Measurements from ENCODE around the gene DLGAP1. TPM values are rescaled to one million over a fixed set of nuclear protein-coding genes. Genes with fewer than 3 reads are reported as not detected.

Gene DLGAP1
- total RNA-seq, 1 donor from 2014 or later: 0.63 TPM

DNA sequence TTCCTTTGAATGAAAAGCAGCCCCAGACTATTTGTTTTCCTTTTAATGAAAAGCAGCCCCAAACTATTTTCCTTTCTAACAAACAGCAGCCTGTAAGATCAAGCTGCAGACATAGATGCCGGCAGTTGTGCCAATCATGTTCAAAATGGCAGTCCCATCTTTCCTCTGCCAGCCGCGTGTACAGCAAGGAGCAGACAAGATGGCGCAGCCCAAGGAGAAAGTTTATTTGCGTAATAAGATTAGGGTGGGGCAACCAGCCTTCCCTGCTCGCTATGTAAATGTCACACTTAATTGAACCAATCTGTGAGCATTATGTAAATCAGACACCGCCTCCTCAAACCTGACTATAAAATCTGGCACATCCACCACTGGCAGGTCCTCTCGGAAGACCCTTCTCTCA, 779.1 kb downstream of the DLGAP1 start:
- TF ChIP-seq, protein P1, sequence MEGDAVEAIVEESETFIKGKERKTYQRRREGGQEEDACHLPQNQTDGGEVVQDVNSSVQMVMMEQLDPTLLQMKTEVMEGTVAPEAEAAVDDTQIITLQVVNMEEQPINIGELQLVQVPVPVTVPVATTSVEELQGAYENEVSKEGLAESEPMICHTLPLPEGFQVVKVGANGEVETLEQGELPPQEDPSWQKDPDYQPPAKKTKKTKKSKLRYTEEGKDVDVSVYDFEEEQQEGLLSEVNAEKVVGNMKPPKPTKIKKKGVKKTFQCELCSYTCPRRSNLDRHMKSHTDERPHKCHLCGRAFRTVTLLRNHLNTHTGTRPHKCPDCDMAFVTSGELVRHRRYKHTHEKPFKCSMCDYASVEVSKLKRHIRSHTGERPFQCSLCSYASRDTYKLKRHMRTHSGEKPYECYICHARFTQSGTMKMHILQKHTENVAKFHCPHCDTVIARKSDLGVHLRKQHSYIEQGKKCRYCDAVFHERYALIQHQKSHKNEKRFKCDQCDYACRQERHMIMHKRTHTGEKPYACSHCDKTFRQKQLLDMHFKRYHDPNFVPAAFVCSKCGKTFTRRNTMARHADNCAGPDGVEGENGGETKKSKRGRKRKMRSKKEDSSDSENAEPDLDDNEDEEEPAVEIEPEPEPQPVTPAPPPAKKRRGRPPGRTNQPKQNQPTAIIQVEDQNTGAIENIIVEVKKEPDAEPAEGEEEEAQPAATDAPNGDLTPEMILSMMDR (conservative IDR thresholded peaks at IDR 0.05; ENCODE audit: low read depth, low read length): no peak
- no peak overlapping the region for H3K4me3 ChIP-seq (ENCODE audit: low read depth, low read length)
- DNase-seq (ENCODE audit: low read depth): no peak

DNA sequence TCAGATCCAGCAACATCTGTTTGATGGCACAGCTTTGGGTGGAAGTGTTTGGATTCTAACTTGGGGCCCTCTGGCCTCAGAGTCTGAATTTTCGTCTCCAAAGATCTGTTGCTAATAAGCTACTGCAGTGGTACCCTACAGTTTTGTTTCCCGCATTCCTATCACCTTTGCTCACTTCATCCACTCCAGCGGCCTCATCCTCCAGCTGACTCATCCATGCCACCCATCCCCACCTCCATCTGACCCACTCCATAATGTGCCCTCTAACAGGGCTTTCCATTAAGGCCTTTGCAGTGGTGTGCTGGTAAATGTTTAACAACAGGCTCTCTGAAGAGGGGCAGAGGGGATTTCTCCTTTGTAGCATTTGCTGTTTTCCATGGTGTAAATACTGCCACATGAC, 779.7 kb downstream of the DLGAP1 start:
- no peak overlapping the region for H3K4me3 ChIP-seq (ENCODE audit: low read depth, low read length)
- TF ChIP-seq, protein P1 (conservative IDR thresholded peaks at IDR 0.05; ENCODE audit: low read depth, low read length): no peak
- no peak for DNase-seq (ENCODE audit: low read depth)

DNA sequence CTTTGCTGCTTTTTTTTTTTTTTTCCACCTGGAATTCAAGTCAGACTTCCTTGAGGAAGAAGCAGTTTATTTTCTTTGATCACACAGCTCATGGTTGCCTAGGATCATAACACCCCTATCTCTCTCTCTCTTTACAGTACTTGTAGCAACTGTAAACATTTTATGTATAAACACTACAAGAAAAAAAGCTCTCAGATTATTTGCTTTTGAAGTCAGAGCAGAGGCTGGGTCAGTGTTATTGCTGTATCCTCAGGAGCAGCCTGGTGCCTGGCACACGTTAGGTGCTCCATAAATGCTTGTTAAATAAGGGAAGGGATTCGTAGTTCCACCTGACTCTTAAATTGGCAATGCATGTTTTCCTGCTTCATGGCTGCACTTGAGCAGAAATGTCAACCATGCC, 783.9 kb downstream of the DLGAP1 start:
- DNase-seq (ENCODE audit: low read depth): no peak
- H3K4me3 ChIP-seq (ENCODE audit: low read depth, low read length): no peak overlapping the region
- TF ChIP-seq, protein P1 (conservative IDR thresholded peaks at IDR 0.05; ENCODE audit: low read depth, low read length): no peak

DNA sequence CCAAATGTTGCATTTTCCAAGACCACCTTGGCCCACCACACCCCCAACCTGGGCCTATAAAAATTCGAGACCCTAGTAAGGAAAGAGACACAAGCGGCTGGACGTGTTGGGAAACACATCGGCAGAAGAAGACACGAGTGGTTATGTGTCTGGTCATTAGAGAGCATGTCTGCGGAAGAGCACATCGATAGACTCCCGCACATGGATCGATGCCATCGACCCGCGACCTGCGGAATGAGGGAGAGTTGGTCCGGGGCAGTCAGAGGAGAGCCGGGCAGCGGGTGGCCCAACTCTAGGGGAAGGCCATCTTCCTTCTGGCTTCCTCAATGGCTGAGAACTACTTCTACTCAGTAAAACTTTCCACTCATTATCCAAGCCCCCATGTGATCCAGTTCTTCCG, 785.7 kb downstream of the DLGAP1 start:
- no peak for DNase-seq (ENCODE audit: low read depth)
- TF ChIP-seq, protein P1 (conservative IDR thresholded peaks at IDR 0.05; ENCODE audit: low read depth, low read length): no peak
- H3K4me3 ChIP-seq (ENCODE audit: low read depth, low read length): no peak overlapping the region

DNA sequence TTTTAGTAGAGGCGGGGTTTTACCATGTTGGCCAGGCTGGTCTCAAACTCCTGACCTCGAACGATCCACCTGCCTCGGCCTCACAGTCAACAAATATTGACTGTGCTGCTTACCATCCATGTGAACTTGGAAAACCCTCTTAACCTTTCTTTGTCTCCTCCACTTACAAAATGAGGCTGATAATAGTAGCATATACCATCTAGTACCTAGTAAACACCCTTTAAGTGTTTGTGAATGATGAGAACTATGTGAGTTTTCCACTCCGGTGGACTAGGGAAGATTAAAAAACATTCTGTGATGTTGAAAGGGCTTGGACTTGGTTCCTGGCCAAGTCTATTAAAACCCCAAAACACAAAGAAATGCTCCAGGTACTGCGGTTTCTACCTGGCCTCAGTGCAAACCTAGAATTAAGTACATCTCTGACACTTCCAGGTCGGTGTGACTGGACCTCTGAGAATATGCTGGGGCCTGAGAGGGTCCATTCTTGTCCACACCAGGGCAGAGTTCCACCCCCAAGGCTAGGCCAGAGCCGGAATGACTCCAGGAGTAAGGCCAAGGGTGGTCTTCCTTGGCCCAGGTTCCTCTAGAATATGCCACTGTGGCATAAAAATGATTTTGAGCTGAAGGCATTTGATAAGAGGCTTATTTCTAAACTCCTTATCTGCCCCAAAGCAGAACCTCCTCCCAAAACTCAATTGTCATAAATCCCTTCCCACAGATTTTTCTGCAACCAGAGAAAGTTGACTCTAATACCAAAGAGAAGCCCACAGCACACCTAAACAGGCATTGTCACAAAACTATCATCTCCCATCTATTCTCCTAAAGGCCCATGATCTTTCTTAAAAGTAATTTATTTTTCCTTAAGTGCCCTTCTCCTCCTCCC, 787.6 kb downstream of the DLGAP1 start:
- DNase-seq (ENCODE audit: low read depth): no peak
- no peak overlapping the region for H3K4me3 ChIP-seq (ENCODE audit: low read depth, low read length)
- TF ChIP-seq, protein P1 (conservative IDR thresholded peaks at IDR 0.05; ENCODE audit: low read depth, low read length): no peak

DNA sequence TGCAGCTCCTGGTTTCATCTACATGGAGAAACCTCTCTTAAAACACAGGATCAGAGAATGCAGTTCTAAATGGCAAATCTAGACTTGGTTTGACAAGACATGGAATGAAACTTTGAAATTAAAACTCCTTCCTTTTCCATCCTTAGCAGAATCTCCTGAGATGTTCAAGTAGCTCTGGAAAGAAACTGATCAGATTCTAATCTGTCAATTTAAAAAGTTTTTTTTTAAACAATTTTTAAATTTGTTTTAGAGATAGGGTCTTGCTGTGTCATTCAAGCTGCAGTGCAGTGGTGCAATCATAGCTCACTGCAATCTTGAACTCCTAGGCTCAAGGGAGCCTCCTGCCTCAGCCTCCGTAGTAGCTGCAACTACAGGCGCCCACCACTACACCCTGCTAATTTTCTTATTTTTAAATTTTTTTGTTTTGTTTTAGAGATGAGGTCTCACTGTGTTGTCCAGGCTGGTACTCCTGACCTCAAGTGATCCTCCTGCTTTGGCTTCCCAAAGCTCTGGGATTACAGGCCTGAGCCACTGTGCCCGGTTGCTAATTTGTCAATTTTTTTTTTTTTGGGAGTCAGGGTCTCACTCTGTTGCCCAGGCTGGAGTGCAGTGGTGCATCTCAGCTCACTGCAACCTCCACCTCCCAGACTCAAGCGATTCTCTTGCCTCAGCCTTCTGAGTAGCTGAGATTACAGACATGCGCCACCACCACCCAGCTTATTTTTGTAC, 788.4 kb downstream of the DLGAP1 start:
- no peak overlapping the region for H3K4me3 ChIP-seq (ENCODE audit: low read depth, low read length)
- TF ChIP-seq, protein P1 (conservative IDR thresholded peaks at IDR 0.05; ENCODE audit: low read depth, low read length): no peak
- no peak for DNase-seq (ENCODE audit: low read depth)
